ENCODE results near the gene CDCA7L.

CDCA7L gene, protein sequence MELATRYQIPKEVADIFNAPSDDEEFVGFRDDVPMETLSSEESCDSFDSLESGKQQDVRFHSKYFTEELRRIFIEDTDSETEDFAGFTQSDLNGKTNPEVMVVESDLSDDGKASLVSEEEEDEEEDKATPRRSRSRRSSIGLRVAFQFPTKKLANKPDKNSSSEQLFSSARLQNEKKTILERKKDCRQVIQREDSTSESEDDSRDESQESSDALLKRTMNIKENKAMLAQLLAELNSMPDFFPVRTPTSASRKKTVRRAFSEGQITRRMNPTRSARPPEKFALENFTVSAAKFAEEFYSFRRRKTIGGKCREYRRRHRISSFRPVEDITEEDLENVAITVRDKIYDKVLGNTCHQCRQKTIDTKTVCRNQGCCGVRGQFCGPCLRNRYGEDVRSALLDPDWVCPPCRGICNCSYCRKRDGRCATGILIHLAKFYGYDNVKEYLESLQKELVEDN

DNA sequence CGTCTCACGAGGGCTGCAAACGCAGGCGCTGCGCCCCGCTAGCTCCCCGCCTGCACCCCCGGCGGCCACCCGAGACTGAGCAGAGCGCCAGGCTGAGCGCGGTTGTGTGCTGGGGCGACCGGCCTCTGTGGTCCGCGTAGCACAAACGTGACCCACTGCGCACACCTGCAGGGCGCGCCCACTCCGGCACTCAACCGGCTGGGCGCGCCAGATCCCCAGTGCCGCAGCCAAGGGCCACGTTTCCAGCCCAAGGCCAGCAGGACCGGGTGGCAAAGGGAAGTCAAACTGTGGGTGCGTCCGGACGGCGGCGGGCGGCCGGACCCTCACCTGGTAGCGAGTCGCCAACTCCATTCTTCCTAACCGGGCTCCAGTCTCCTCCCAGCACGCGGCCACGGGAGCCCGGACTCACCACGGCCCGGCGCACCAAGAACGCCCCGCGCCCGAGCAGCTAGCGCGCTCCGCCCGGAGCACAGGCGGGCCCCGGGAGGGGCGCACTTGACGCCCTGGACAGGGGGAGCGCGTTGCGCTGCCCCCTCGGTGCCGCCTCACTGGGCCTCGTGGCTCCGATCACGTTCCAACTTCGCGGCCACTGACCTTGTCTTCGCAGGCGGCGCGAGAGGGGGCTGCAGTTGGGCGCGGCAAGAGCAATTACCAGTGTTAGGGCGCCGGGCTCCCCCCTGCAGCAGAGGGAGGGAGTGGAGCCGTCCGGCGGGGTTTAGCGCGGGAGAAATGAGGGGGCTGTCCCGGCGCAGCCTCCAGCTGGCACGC lies at the start of gene CDCA7L:
Gene CDCA7L (minus strand): TSS at position 446 of the 768 bp plus-strand sequence. CDS start 95 bp downstream, at position 351.
- peak; percentile 75 for DNase-seq

DNA sequence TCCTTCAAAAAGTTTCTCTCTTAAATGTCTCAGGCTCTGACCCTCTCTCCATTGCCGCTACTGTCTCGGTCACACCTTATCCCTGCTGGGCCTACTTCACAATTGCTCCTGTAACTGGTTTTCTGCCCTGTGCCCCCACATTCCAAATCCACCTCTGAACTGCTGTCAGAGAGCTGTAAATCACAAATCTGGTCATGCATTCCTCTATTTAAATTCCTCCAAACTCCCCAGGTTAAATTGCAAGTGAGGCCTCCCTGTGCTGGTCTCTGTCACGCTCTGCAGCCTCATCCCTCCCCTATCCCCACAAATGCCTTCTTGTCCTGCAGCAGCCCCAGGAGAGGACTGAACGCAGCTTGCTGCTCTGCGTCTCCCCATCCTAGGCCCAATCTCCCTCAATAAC lies 40.4 kb upstream of the CDCA7L start:
- no peak for DNase-seq

DNA sequence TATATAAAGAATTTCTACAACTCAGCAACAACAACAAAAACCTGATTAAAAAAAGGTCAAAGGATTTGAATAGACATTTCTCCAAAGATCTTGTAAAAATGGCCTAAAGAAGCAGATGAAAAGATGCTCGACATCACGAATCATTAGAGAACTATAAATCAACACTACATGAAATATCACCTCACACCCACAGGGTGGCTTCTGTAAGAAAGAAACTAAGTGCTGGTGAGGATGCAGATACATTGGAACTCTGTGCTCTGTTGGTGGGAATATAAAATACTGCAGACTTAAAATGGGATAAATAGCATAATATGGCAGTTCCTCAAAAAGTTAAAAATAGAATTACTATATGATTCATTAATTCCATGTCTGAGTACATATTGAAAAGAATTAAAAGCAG lies 38.3 kb upstream of the CDCA7L start:
- no peak for DNase-seq

DNA sequence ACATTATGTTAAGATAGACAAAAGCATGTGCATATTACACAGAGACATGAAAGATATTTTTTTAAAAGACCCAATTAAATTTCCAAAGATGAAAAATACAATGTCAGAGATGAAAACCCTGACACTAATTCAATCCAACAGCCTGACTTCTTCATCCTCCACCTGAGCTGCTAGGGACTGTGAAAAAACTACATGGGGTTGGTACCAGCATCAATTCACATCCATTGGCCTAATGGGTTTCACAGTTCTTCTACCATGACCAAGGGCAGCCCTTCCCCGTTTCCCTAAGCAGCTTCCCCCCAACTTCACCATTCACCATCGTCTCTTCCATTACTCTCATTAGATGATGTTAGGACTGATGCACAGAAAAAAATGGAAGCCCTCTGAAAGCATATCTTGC lies 37.4 kb upstream of the CDCA7L start:
- DNase-seq, result no peak

DNA sequence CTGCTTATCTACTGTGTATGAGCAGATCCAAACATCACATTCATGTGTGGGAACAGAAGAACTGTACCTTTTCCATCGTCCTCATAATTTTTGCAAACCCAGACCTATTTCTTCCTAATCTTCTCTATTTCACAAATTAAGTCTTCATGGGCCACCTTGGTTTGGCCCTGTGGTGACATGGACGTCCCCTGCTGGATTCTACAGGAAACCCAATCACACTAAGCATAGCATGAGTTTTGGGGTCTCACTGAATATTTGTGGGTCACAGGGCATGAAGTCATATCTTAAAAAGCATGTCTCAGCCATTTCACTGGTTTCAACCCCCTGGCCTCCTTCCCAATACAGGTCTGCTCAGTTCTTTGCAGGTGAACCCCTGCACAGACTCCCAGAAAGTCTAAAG lies 35.8 kb upstream of the CDCA7L start:
- DNase-seq, result no peak

DNA sequence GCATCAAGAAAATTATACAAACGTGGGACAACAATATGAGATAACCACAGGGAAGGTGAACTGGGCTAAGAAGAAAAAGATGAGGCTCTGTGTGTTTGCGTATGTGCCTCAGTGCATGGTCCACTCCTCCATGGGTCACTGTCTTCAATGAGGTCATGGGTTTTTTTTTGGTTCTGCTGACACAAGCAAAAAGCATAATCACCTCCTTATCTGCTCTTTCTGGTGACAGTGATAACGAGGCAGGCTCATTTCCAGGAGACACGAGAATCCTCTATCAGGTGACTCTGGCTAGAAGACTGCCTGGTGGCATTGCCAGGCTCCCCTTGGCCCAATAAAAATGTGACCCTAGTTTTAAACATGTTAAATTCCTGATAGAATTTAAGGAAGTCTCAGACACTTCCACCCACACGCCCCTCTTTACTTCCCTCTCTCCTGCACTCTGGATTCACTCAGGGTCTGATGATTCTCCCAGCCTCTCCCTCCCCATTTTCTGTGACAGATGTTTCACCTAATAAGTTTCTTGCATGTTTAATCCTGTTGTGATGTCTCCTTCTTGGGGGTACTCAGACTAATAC lies 35.3 kb upstream of the CDCA7L start:
- no peak for DNase-seq

DNA sequence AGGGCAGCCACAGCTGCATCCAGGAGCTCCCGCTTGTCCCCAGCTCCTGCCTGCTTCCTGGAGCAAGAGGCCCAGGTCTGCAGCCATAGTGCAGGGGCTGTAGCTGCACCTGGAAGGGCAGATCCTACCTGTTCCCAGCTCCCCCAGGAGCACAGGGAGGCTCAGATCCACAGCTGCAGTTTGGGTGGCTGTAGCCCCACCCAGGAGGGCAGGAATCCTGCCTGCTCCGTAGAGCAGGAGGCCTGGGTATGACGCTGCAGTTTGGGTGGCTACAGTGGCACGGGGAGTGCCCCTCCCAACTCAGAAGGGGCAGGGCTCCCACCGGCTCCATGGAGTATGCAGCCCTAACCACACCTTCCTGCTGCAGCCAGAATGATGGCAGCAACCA lies 26.7 kb upstream of the CDCA7L start:
- DNase-seq, result peak; percentile 63

DNA sequence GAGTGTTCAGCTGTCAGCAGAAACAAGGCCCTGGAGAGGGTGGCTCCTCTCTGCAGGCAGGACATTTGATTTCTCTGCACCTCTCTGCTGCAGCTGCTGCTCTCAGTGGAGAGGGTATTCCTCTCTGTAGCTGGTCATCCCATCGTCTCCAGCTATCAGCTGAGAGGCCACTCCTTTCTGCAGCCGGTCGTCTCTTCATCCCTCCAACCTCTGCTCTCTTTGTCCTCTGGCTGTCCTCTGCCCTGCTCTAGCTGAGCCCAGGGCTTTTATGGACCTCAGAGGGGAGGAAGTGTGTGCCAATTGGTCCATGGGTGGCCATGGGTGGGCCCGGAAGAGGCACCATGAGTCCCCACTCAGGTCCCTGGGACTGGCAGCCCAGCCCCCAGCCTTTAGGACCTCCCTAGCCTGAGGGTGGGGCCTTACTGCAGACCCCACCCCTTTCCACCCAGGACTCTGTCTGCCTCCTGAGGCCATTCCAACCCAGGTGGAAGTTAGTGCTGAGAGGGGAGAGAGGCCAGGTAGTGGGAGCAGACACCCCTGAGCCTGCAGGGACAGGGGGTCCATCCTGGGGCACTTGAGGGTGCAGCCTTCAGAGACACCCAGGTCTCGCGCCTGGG lies 26.2 kb upstream of the CDCA7L start:
- DNase-seq, result no peak

DNA sequence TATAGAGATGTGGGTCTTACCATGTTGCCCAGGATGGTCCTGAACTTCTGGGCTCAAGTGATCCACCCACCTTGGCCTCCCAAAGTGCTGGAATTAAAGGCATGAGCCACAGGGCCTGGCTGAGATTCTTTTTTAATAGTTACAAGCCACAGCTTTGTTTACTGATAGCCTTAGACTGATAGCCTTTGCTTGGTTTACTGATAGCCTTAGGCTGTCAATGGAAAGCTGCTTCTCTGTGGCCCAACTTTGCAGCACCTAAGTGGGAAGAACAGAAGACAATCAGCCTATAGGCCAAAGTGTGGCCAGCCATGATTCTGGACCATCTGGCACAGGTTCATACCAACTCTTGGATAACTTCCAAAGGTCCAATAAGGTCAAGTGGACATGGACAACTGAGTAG lies 24.1 kb upstream of the CDCA7L start:
- peak; percentile 57 for DNase-seq

DNA sequence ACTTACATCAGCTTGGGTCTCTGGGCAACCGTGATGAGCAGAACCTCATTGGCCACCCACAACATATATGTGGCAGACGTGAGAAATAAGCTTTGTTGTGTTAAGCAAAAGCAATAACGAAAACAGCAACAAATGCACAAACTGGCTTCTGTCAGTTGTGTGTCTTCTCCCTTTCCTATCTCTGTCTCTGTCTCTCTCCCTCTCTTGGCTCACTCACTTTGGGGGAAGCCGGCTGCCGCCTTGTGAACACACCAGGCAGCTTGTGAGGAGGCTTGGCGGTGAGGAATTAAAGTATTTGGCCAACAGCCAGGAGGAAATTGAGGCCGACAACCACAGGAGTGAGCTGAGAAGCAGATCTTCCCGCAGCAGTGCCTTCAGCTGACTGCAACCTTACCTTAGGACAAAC lies 21.9 kb upstream of the CDCA7L start:
- no peak for DNase-seq

DNA sequence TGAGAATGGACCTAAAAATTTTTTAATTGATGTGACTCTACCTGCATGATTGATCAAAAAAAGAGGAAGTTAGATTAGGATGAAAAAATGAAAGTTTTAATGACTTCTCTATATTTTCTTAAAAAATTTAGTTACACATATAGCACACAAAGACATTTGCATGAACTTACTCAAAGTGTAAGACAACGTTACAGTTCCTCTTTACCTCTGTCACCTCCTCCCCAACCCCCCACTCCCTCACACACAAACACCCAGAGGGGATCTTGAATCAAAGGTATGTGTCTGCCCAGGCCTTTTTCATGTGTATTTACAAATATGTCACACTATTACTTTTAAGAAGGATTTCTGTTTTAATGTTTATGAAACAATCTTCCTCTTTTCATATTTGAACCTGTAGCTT lies 20.6 kb upstream of the CDCA7L start:
- no peak for DNase-seq

DNA sequence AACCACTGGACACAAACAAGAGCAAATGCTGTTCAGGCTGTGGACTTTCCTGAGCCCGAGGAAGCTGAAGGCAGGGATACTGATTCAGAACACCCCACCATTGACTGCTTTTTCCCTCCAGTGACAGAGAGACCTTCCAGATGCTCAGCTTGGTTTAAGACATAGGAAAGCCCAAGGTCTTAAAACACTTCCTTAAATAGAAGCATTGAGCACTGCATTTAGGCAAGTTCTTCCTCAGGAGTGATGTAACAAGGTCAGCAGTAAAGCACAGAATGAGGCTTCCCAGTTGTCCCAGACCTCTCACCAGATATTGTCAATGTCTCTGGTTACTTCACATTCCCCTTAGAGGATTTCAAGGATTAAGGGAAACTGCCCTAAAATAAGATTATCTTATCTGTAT lies 19.6 kb upstream of the CDCA7L start:
- DNase-seq, result peak; percentile 64

DNA sequence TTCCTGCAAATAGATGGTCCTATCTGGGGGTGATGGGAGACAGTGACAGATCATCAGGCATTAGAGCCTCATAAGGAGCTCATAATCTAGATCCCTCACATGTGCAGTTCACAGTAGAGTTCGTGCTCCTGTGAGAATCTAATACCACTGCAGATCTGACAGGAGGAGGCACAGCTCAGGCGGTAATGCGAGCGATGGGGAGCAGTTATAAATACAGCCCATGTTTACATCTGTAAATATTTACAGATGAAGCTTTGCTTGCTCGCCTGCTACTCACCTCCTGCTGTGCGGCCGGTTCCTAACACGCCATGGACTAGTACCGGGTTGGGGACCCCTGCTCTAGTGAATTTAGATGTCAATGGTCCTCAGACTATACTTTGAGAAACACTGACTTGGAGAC lies 17.0 kb upstream of the CDCA7L start:
- no peak for DNase-seq

DNA sequence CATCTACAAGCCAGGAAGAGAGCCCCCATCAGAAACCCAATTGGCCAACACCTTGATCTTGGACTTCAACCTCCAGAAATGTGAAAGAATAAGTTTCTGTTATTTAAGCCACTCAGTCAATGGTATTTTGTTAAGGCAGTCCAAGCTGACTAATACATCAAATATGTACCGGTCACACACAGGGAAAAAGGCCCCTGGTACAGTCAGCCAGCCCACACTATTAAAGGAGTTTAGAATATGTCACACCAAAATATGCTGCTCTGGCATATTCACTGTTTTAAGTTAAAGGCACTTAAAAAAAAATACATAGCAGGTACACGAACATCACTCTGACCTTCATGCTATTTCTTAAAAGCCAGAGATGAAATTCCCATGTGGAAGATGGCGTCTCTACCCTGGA lies 15.2 kb upstream of the CDCA7L start:
- DNase-seq, result no peak

DNA sequence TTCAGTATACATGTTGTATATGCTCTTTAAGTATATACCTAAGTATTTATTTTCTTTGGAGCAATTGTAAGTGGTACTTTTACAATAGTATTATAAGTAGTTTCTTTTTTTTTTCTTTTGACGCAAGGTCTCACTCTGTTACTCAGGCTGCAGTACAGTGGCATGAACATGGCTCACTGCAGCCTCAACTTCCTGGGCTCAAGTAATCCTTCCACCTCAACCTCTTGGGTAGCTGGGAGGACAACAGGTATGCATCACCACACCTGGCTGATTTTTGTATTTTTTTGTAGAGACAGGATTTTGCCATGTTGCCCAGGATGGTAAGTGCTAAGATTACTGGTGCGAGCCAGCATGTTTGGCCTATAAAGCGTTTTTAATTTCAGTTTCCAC lies 13.7 kb upstream of the CDCA7L start:
- DNase-seq, result no peak

DNA sequence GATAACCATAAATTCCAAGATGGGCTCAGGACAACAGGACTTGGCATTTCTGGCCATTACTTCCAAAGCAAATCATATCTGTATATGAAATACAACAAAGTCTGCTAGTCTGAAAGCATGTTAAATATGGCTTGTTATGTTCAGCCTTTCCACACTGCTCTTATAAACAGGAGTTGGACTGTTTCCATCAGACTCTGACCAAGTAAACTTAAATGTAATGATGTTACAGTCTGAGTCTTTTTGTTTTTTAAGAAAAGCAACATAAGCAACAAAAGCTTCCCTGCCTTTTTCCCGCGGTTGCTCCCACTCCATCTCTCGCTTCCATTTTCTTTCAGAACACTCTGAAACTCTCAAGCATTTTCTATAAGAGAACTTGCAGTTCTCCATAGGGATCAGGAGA lies 8.1 kb upstream of the CDCA7L start:
- DNase-seq, result no peak

DNA sequence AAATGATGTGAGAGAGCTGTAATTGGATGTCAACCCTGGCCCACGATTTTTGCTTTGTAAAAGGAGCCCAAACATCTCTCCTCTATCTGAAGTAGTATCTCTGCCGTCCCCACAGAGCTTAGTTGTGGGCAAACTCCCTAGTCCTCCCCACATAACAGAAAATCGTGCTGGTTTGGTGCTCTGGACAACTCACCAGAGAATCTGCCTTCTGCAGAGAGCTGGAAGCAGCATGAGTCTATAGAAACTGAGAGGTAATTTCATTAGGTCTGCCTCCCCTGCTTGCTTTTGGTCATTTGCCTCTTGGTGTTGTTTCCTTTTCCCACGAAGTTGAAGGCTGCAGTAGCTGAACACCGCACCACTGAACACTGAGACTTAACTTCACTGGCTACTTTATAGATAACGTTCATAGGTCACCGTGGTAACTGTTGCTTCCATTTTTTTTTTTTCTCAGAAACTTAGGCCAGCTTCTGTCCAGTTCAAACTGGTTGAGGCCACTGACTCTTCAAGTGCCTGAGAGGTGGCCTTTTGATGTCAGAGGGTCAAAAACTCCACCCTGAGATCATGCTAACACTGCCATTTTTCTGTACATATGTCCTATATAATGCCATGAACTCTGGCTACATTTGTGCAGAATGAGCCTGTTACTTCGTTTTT lies 3.3 kb upstream of the CDCA7L start:
- no peak for DNase-seq

DNA sequence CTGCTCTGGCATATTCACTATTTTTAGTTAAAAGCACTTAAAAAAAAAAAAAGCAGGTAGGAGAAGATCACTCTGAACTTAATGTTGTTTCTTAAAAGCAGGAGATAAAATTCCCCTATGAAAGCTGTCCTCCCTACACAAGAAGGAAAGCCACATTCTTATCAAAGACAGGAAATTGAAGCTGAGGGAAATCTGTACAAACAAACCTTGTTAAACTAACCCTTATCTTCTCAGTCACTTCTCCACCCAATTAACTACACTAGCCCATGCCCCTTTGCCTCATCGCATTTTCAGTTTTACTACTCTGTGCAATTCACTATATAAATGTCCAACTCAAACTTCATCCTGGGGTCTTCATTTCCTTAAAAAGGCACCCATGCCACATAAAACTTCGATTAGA lies 2.7 kb upstream of the CDCA7L start:
- no peak for DNase-seq

DNA sequence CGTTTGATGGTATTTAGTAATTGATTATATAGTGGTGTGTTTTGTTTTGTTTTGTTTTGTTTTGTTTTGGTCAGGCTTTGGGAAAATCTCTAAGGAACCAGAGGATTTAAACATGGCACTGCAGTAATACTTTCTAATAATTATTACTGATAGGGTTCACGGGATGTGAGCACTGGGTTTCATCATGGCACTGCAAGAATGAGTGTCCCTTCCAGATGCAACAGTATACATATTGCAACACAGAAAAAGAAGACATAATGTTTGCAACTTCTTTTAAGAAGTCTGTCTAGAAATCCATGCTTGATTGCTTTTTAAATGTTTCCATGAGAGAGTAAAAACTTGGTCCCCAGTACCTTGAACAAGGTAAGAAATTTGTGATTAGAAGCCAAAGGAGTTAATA lies 2.2 kb upstream of the CDCA7L start:
- DNase-seq, result no peak

DNA sequence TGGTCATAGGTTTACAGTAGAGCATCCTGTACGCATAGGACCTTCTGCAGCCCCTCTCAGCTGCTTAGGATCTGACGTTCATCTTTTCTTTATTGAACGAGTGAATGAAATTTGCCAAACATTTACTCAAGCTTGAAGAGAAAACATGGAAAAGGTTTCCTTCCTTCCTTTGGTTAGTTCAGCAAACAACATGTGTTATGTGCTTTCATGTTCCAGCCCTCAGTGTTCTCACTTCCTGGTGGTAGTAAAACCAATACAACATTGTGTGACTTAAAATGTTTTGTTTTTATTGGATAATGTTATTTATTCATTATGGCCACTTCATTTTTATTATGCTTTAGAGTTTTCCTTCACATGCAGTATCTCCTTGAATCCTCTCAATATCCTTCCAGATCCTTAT lies 1.4 kb upstream of the CDCA7L start:
- no peak for DNase-seq

DNA sequence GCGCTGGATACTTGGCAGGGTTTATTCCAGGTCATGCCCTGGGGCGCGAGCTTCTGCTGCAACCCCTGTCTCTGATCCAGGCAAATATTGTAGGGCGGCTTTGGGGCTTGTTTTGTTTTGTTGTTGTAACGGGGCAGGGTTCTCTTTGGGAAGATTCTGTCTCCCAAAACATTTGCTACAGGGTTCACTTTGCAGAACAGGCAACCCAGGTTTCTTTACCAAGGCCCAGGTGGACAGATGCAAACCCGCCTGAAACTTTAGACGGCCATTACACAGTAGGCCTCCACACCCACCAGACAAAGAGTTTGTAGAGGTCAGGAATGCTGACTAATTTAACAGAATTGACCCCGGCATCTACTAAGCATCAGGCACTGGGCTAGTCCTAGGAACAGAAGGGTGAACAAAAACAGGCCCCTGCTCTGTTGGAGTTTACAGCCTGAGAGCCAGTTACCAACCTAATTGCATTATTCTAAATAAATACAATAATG lies 567 bp upstream of the CDCA7L start:
- DNase-seq, result no peak

DNA sequence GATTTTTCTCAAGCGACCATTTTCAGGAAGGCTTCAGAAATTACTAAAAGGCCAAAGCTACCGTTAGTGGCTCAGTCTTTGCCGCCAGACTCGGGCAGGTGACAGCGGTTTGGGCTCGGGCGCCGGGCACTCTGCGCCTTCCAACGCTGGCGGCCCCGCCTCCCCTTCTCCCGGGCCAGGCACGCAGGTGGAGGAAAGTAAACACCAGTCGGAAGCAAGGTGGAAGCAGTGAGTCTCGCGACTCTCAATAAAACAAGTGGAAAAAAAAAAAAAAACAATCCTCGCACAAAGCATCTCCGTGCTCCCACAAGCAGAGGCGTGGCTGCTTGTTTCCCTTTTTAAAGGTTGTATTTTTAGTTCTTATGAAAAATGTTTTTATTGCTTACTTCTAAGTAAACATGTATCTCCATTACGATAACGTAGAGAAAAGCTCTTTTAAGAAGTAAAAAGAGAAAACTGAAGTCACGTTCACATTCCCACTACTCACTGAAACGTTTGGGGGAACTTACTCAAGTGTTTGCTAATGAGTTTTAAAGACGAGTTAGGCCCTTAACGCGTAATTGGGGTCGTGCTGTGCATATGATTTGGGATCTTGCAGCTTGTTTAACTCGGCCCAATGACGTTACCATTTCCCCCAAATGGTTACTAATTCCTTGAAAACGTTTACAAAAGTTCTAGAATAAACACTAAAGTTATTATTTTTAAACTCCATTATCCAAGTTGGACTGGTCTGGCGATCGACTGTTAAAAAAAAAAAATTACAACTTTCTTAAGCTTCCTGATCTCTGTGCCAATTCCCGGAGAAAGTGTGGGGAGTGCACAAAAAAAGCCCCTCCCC lies 864 bp downstream of the CDCA7L start:
- peak; percentile 65 for DNase-seq

Measured in islet precursor cell (in vitro differentiated cells).